IMR-90 (cell line): ENCODE results near the gene CCK.

Source experiments
- BHLHE40 ChIP-seq: fragments of 150-350 bp; IDR thresholded peaks from 2 replicates; pipeline ENCODE4 v1.6.1; 2016; ENCODE audit warnings: mild to moderate bottlenecking, low read depth, low read length
- CEBPB ChIP-seq: IDR thresholded peaks from 2 replicates; pipeline ENCODE4 v1.6.1; 2012; ENCODE audit warnings: low read depth, low read length, improper control_type of control experiment
- FOS ChIP-seq: fragments of 150-350 bp; IDR thresholded peaks from 2 replicates; pipeline ENCODE4 v1.6.1; 2016; ENCODE audit warnings: low read depth, low read length
- MAFK ChIP-seq: IDR thresholded peaks from 2 replicates; pipeline ENCODE4 v1.6.1; 2012; ENCODE audit warnings: low read depth, low read length, improper control_type of control experiment
- MAZ ChIP-seq: IDR thresholded peaks from 2 replicates; pipeline ENCODE4 v1.6.1; 2012; ENCODE audit warnings: low read depth, mild to moderate bottlenecking, low read length, improper control_type of control experiment, moderate library complexity, borderline replicate concordance
- MXI1 ChIP-seq: IDR thresholded peaks from 2 replicates; pipeline ENCODE4 v1.6.1; 2012; ENCODE audit warnings: low read depth, mild to moderate bottlenecking, low read length, moderate library complexity, borderline replicate concordance
- NFE2L2 ChIP-seq: fragments of 150-350 bp; IDR thresholded peaks from 2 replicates; pipeline ENCODE4 v1.6.1; 2016; ENCODE audit warnings: low read depth, mild to moderate bottlenecking, low read length
- POLR2A ChIP-seq: IDR thresholded peaks from 2 replicates; pipeline ENCODE4 v1.6.1; 2012; ENCODE audit warnings: mild to moderate bottlenecking, low read depth, low read length
- RAD21 ChIP-seq: IDR thresholded peaks from 2 replicates; pipeline ENCODE4 v1.6.1; 2012; ENCODE audit warnings: low read length, improper control_type of control experiment
- RCOR1 ChIP-seq: IDR thresholded peaks from 2 replicates; pipeline ENCODE4 v1.6.1; 2012; ENCODE audit warnings: mild to moderate bottlenecking, low read length, improper control_type of control experiment; ENCODE audit not compliant: insufficient replicate concordance
- RFX5 ChIP-seq: IDR thresholded peaks from 2 replicates; pipeline ENCODE4 v1.8.0; 2012; ENCODE audit warnings: low read depth, mild to moderate bottlenecking, low read length, moderate library complexity
- SMC3 ChIP-seq: fragments of 150-350 bp; IDR thresholded peaks from 2 replicates; pipeline ENCODE4 v1.6.1; 2016; ENCODE audit warnings: low read depth, mild to moderate bottlenecking, antibody characterized with exemption, low read length, moderate library complexity
- TF ChIP-seq, protein P1 (sequence below): conservative IDR thresholded peaks from 2 replicates; pipeline ENCODE4 v1.5.1; 2012; ENCODE audit warnings: mild to moderate bottlenecking, low read depth, low read length, improper control_type of control experiment
- TF ChIP-seq, protein P2 (sequence below): fragments of 150-350 bp; IDR thresholded peaks from 2 replicates; pipeline ENCODE4 v1.6.1; 2017; ENCODE audit warnings: mild to moderate bottlenecking, antibody characterized with exemption, low read length, low read depth

GRCh38 chr3:42222942-42223693 is 42.9 kb downstream of the CCK start:
- TF ChIP-seq, protein P1, sequence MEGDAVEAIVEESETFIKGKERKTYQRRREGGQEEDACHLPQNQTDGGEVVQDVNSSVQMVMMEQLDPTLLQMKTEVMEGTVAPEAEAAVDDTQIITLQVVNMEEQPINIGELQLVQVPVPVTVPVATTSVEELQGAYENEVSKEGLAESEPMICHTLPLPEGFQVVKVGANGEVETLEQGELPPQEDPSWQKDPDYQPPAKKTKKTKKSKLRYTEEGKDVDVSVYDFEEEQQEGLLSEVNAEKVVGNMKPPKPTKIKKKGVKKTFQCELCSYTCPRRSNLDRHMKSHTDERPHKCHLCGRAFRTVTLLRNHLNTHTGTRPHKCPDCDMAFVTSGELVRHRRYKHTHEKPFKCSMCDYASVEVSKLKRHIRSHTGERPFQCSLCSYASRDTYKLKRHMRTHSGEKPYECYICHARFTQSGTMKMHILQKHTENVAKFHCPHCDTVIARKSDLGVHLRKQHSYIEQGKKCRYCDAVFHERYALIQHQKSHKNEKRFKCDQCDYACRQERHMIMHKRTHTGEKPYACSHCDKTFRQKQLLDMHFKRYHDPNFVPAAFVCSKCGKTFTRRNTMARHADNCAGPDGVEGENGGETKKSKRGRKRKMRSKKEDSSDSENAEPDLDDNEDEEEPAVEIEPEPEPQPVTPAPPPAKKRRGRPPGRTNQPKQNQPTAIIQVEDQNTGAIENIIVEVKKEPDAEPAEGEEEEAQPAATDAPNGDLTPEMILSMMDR = no peak
- TF ChIP-seq SMC3 = no peak
- no peak for TF ChIP-seq MAZ
- no peak for TF ChIP-seq BHLHE40
- TF ChIP-seq FOS = no peak
- no peak for TF ChIP-seq POLR2A
- no peak for TF ChIP-seq MXI1
- TF ChIP-seq, protein P2, sequence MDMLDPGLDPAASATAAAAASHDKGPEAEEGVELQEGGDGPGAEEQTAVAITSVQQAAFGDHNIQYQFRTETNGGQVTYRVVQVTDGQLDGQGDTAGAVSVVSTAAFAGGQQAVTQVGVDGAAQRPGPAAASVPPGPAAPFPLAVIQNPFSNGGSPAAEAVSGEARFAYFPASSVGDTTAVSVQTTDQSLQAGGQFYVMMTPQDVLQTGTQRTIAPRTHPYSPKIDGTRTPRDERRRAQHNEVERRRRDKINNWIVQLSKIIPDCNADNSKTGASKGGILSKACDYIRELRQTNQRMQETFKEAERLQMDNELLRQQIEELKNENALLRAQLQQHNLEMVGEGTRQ = no peak
- no peak for TF ChIP-seq RAD21
- TF ChIP-seq CEBPB = no peak
- no peak for TF ChIP-seq RFX5
- no peak for TF ChIP-seq MAFK
- TF ChIP-seq RCOR1 = no peak
- no peak for TF ChIP-seq NFE2L2
